GM13977 (cell line): ENCODE results near the gene TSPAN15.

Source experiments
- DNase-seq: peaks from one replicate; pipeline ENCODE4 v3.0.0; 2012; ENCODE audit warnings: low spot score
- CTCF ChIP-seq: IDR thresholded peaks from 2 replicates; pipeline ENCODE4 v1.5.1; 2012; ENCODE audit warnings: mild to moderate bottlenecking, control low read depth; ENCODE audit not compliant: insufficient read depth; ENCODE audit errors: extremely low read depth, missing control alignments
- in situ Hi-C: fragments of 300-500 bp; cut with MboI; formaldehyde crosslinking; loops from one replicate; pipeline ENCODE4 v1.12.0; 2022; ENCODE audit warnings: low sequenced_read_pairs, low pct_unique_long_range_greater_than_20kb, mixed read lengths, inconsistent platforms; ENCODE audit not compliant: unreplicated experiment

TSPAN15 gene

GRCh38 chr10:69474742-69475432 lies 23.6 kb downstream of the TSPAN15 start:
- in situ Hi-C loops: no loop called here
- no peak for DNase-seq
- TF ChIP-seq CTCF: no peak

GRCh38 chr10:69475433-69475830 lies 24.2 kb downstream of the TSPAN15 start:
- TF ChIP-seq CTCF: no peak
- in situ Hi-C loops: no loop called here
- DNase-seq: no peak

- no peak for DNase-seq
- in situ Hi-C loops: no loop called here
- TF ChIP-seq CTCF: no peak
These were observed 26.8 kb downstream of the TSPAN15 start for GRCh38 chr10:69477968-69478597.

GRCh38 chr10:69479240-69480067 lies 28.2 kb downstream of the TSPAN15 start:
- no peak for TF ChIP-seq CTCF
- in situ Hi-C loops: no loop called here
- no peak for DNase-seq

- DNase-seq: no peak
- in situ Hi-C loops: no loop called here
- TF ChIP-seq CTCF: no peak
These were observed 28.8 kb downstream of the TSPAN15 start for GRCh38 chr10:69480068-69480412.

- no peak for DNase-seq
- in situ Hi-C loops: no loop called here
- no peak for TF ChIP-seq CTCF
These were observed 30.0 kb downstream of the TSPAN15 start for GRCh38 chr10:69481305-69481704.
